Measurements from ENCODE around the gene ILKAP.

Gene ILKAP

GRCh38 chr2:238155761-238156694 is 47.5 kb downstream of the ILKAP start:
- Histone ChIP-seq H3K27me3 (ENCODE audit: control insufficient read depth, insufficient read depth, low read length) (peaks cover 25% of the 10 kb centered on the region), H3K27ac (ENCODE audit: low read depth, low read length) (no peak overlapping the region)

GRCh38 chr2:238155051-238155760 is 48.3 kb downstream of the ILKAP start:
- Histone ChIP-seq H3K4me3 (ENCODE audit: low read depth, low read length) (no peak overlapping the region), H3K27me3 (ENCODE audit: control insufficient read depth, insufficient read depth, low read length) (peaks cover 17% of the 10 kb centered on the region), H3K9ac (ENCODE audit: low read depth, low read length) (no peak overlapping the region), H3K27ac (ENCODE audit: low read depth, low read length) (no peak overlapping the region), H3K4me1 (ENCODE audit: control insufficient read depth, insufficient read depth, low read length) (peaks cover 9% of the 10 kb centered on the region; the same call in 1 of the 2 replicates), H3K36me3 (ENCODE audit: control insufficient read depth, insufficient read depth, low read length) (no peaks in the 10 kb centered on the region), H3K9me3 (ENCODE audit: control insufficient read depth, insufficient read depth, low read length) (no peaks in the 10 kb centered on the region)

More at GRCh38 chr2:238155761-238156694, 47.5 kb downstream of the ILKAP start:
- Histone ChIP-seq H3K36me3 (ENCODE audit: control insufficient read depth, insufficient read depth, low read length) (no peaks in the 10 kb centered on the region), H3K9ac (ENCODE audit: low read depth, low read length) (no peak overlapping the region), H3K4me3 (ENCODE audit: low read depth, low read length) (no peak overlapping the region), H3K4me1 (ENCODE audit: control insufficient read depth, insufficient read depth, low read length) (peaks cover 14% of the 10 kb centered on the region), H3K9me3 (ENCODE audit: control insufficient read depth, insufficient read depth, low read length) (no peaks in the 10 kb centered on the region)

DNA sequence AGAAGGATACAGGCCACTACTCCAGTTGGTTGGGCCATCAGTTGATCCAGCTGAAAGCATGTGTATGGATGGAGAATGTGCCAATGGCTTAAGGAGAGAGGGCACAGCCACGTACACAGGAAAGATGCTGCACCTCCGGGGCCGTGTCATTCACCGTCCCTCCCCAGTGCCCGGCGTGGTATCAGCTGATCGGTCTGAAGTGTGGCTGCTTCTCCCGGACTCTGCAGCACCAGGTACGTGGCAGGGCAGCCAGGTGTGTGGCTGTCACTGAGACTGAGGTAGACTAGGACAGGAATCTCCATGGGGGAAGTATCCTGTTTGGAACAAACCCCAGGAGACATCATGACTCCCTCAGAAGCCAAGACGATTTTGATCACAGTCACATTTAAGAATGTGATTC is 48.9 kb downstream of the ILKAP start:
- no peak overlapping the region for H3K4me3 ChIP-seq (ENCODE audit: low read depth, low read length)
- no peak overlapping the region for H3K9ac ChIP-seq (ENCODE audit: low read depth, low read length)
- H3K27me3 ChIP-seq (ENCODE audit: control insufficient read depth, insufficient read depth, low read length): peaks cover 11% of the 10 kb centered on the region
- 0 out of 2 replicates have a peak, but pooled peaks cover 5% of the 10 kb centered on the region for H3K4me1 ChIP-seq (ENCODE audit: control insufficient read depth, insufficient read depth, low read length)
- H3K27ac ChIP-seq (ENCODE audit: low read depth, low read length): no peak overlapping the region
- no peaks in the 10 kb centered on the region for H3K9me3 ChIP-seq (ENCODE audit: control insufficient read depth, insufficient read depth, low read length)
- H3K36me3 ChIP-seq (ENCODE audit: control insufficient read depth, insufficient read depth, low read length): no peaks in the 10 kb centered on the region

GRCh38 chr2:238152771-238153688 is 50.5 kb downstream of the ILKAP start:
- peaks cover 1% of the 10 kb centered on the region; the same call in 1 of the 2 replicates for H3K27me3 ChIP-seq (ENCODE audit: control insufficient read depth, insufficient read depth, low read length)
- 0 out of 2 replicates have a peak, but pooled peaks cover 5% of the 10 kb centered on the region for H3K4me1 ChIP-seq (ENCODE audit: control insufficient read depth, insufficient read depth, low read length)
- no peak overlapping the region for H3K9ac ChIP-seq (ENCODE audit: low read depth, low read length)
- no peak overlapping the region for H3K27ac ChIP-seq (ENCODE audit: low read depth, low read length)
- no peaks in the 10 kb centered on the region for H3K36me3 ChIP-seq (ENCODE audit: control insufficient read depth, insufficient read depth, low read length)
- no peaks in the 10 kb centered on the region for H3K9me3 ChIP-seq (ENCODE audit: control insufficient read depth, insufficient read depth, low read length)
- no peak overlapping the region for H3K4me3 ChIP-seq (ENCODE audit: low read depth, low read length)

- Histone ChIP-seq H3K4me3 (ENCODE audit: low read depth, low read length) (no peak overlapping the region), H3K27me3 (ENCODE audit: control insufficient read depth, insufficient read depth, low read length) (no peaks in the 10 kb centered on the region), H3K4me1 (ENCODE audit: control insufficient read depth, insufficient read depth, low read length) (0 out of 2 replicates have a peak, but pooled peaks cover 5% of the 10 kb centered on the region), H3K36me3 (ENCODE audit: control insufficient read depth, insufficient read depth, low read length) (no peaks in the 10 kb centered on the region), H3K9me3 (ENCODE audit: control insufficient read depth, insufficient read depth, low read length) (no peaks in the 10 kb centered on the region), H3K9ac (ENCODE audit: low read depth, low read length) (no peak overlapping the region), H3K27ac (ENCODE audit: low read depth, low read length) (no peak overlapping the region)
Measured at GRCh38 chr2:238151628-238152235, 51.8 kb downstream of the ILKAP start.

GRCh38 chr2:238151205-238151604 is 52.3 kb downstream of the ILKAP start:
- 0 out of 2 replicates have a peak, but pooled peaks cover 5% of the 10 kb centered on the region for H3K4me1 ChIP-seq (ENCODE audit: control insufficient read depth, insufficient read depth, low read length)
- no peak overlapping the region for H3K27ac ChIP-seq (ENCODE audit: low read depth, low read length)
- no peaks in the 10 kb centered on the region for H3K36me3 ChIP-seq (ENCODE audit: control insufficient read depth, insufficient read depth, low read length)
- H3K27me3 ChIP-seq (ENCODE audit: control insufficient read depth, insufficient read depth, low read length): no peaks in the 10 kb centered on the region
- H3K9ac ChIP-seq (ENCODE audit: low read depth, low read length): no peak overlapping the region
- H3K4me3 ChIP-seq (ENCODE audit: low read depth, low read length): no peak overlapping the region
- H3K9me3 ChIP-seq (ENCODE audit: control insufficient read depth, insufficient read depth, low read length): no peaks in the 10 kb centered on the region

DNA sequence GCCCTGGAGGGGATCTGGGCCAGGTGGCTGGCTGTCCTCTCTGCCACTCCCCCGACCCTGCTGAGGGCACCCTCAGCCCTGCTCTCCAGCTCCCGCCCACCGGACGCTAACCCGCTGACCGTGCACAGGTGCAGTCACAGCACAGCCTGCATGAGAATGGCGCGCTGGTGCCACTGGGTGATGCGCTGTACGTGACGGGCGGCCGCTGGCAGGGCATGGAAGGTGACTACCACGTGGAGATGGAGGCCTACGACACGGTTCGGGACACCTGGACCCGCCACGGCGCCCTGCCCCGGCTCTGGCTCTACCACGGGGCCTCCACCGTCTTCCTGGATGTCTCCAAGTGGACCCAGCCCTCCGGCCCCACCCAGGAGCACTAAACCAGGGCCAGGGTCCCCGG is 52.8 kb downstream of the ILKAP start:
- Histone ChIP-seq H3K36me3 (ENCODE audit: control insufficient read depth, insufficient read depth, low read length) (no peaks in the 10 kb centered on the region), H3K27ac (ENCODE audit: low read depth, low read length) (no peak overlapping the region), H3K9me3 (ENCODE audit: control insufficient read depth, insufficient read depth, low read length) (no peaks in the 10 kb centered on the region), H3K27me3 (ENCODE audit: control insufficient read depth, insufficient read depth, low read length) (no peaks in the 10 kb centered on the region), H3K9ac (ENCODE audit: low read depth, low read length) (no peak overlapping the region), H3K4me1 (ENCODE audit: control insufficient read depth, insufficient read depth, low read length) (0 out of 2 replicates have a peak, but pooled peaks cover 5% of the 10 kb centered on the region), H3K4me3 (ENCODE audit: low read depth, low read length) (no peak overlapping the region)

- Histone ChIP-seq H3K9me3 (ENCODE audit: control insufficient read depth, insufficient read depth, low read length) (no peaks in the 10 kb centered on the region), H3K27ac (ENCODE audit: low read depth, low read length) (no peak overlapping the region), H3K27me3 (ENCODE audit: control insufficient read depth, insufficient read depth, low read length) (no peaks in the 10 kb centered on the region), H3K4me3 (ENCODE audit: low read depth, low read length) (no peak overlapping the region), H3K9ac (ENCODE audit: low read depth, low read length) (no peak overlapping the region), H3K36me3 (ENCODE audit: control insufficient read depth, insufficient read depth, low read length) (no peaks in the 10 kb centered on the region), H3K4me1 (ENCODE audit: control insufficient read depth, insufficient read depth, low read length) (0 out of 2 replicates have a peak, but pooled peaks cover 5% of the 10 kb centered on the region)
Measured at GRCh38 chr2:238149841-238150572, 53.5 kb downstream of the ILKAP start.

- Histone ChIP-seq H3K27ac (ENCODE audit: low read depth, low read length) (no peak overlapping the region), H3K9ac (ENCODE audit: low read depth, low read length) (no peak overlapping the region), H3K27me3 (ENCODE audit: control insufficient read depth, insufficient read depth, low read length) (no peaks in the 10 kb centered on the region), H3K4me1 (ENCODE audit: control insufficient read depth, insufficient read depth, low read length) (0 out of 2 replicates have a peak, but pooled peaks cover 5% of the 10 kb centered on the region), H3K9me3 (ENCODE audit: control insufficient read depth, insufficient read depth, low read length) (no peaks in the 10 kb centered on the region), H3K4me3 (ENCODE audit: low read depth, low read length) (no peak overlapping the region), H3K36me3 (ENCODE audit: control insufficient read depth, insufficient read depth, low read length) (no peaks in the 10 kb centered on the region)
Measured at GRCh38 chr2:238148981-238149380, 54.5 kb downstream of the ILKAP start.
